Heart left ventricle (tissue), 16 donors: ENCODE measurements around the gene PRR5L. TPM values are rescaled to one million over a fixed set of nuclear protein-coding genes. Genes with fewer than 3 reads are reported as not detected.

ENCODE experiments used
- ATAC-seq, 4 donors: fragments of 200-7000 bp; cut with Tn5 transposase; one replicate each; pipeline ENCODE4 v1.9.1; 2020 to 2022; ENCODE audit warnings: moderate library complexity in 4 of 4, mild to moderate bottlenecking in 3 of 4, moderate number of reproducible peaks in 1 of 4
- DNase-seq, 5 donors: peaks; one replicate each; pipeline ENCODE4 v3.0.0-alpha.2; 2020
- H3K27ac ChIP-seq, 12 donors: fragments of 200-600 bp; sonication (generic) in 4 of 12; one replicate each; pipeline versions ENCODE4 v1.5.0 to v1.8.0; 2016 to 2022; ENCODE audit warnings: mild to moderate bottlenecking in 2 of 12
- H3K27me3 ChIP-seq, 9 donors: fragments of 200-600 bp; sonication (generic) in 2 of 9; one replicate each; pipeline versions ENCODE4 v1.5.1 to v1.8.0; 2016 to 2022; ENCODE audit warnings: mild to moderate bottlenecking in 3 of 9
- H3K36me3 ChIP-seq, 9 donors: fragments of 200-600 bp; sonication (generic) in 2 of 9; one replicate each; pipeline versions ENCODE4 v1.5.0 to v1.8.0; 2018 to 2022; ENCODE audit warnings: mild to moderate bottlenecking in 2 of 9
- H3K4me1 ChIP-seq, 12 donors: fragments of 200-600 bp; sonication (generic) in 4 of 12; one replicate each; pipeline versions ENCODE4 v1.5.0 to v1.8.0; 2016 to 2022; ENCODE audit warnings: mild to moderate bottlenecking in 3 of 12
- H3K4me3 ChIP-seq, 12 donors: fragments of 200-600 bp; sonication (generic) in 4 of 12; one replicate each; pipeline versions ENCODE4 v1.5.0 to v1.8.0; 2017 to 2022; ENCODE audit warnings: mild to moderate bottlenecking in 9 of 12, moderate library complexity in 4 of 12
- H3K9me3 ChIP-seq, 12 donors: fragments of 200-600 bp; sonication (generic) in 4 of 12; one replicate each; pipeline versions ENCODE4 v1.5.0 to v1.8.0; 2016 to 2022; ENCODE audit warnings: mild to moderate bottlenecking in 1 of 12
- POLR2A ChIP-seq, 2 donors: fragments of 450-650 bp; IDR thresholded peaks; one replicate each; pipeline ENCODE4 v1.6.1; 2017; ENCODE audit warnings: antibody characterized with exemption in 2 of 2, mild to moderate bottlenecking in 2 of 2, moderate library complexity in 2 of 2
- WGBS, 4 donors: extraction: QIAGEN DNeasy Blood & Tissue Kit in 2 of 4; methylation state at CpG; one replicate each; pipeline versions ENCODE4 v1.1.5 to v1.1.7; 2013 to 2018; 5-methylcytosine and 5-hydroxymethylcytosine counted together
- intact Hi-C, 10 donors: fragments of 100-400 bp; cut with DNase I; formaldehyde crosslinking; loops; one replicate each; pipeline versions ENCODE4 v1.11.1 to v1.14.2; 2022
- polyA plus RNA-seq, 2 donors: library from polyadenylated mRNA; stranded (reverse); fragments of 200-250 nt; gene quantifications; one replicate each; pipeline ENCODE4 v1.2.3, GENCODE V29; 2013
- total RNA-seq, 9 donors: library from RNA; depleted of rRNA in 2 of 9; stranded (reverse); fragments of >200 nt in 2 of 9; fragmentation: NEBNext Ultra II Directional in 3 of 9; extraction: Animal tissue kit (Norgen Biotek cat#: 25700) in 3 of 9; gene quantifications; one replicate each; pipeline versions ENCODE4 v1.1.0 to v1.2.4, GENCODE V29; 2016 to 2023
- TF ChIP-seq, protein P1 (sequence below), 12 donors: fragments of 200-600 bp; sonication (generic) in 4 of 12; IDR thresholded peaks; one replicate each; pipeline versions ENCODE4 v1.5.0 to v1.8.0; 2018 to 2022; ENCODE audit warnings: antibody characterized with exemption in 12 of 12, mild to moderate bottlenecking in 5 of 12
- donor health status: ischemic (EF 13 %, LVEDD 7.1; RV severe dilation, severe dysfunction).
- donor health status: healthy with polysubstance abuse.
- donor health status: DM: no; HTN: yes; CAD: no.
- donor health status: DM: no; HTN: no; CAD: no.
- donor health status: ischemic (EF 25% LVEDD 6.9; RV normal size, moderate dysfunction).
- donor health status: ischemic (EF 25% LVEDD 5.7; RV mildly dilated, moderate dysfunction).
- donor health status: healthy.
- donor health status: DM: yes; HTN: yes; CAD: no.
- donor health status: ischemic (EF 35%, LVEDD 5.7; RV mildly dilated, moderate dysfunction).
- donor health status: nonischemic (EF 11% LVEDD 7.7; RV severe dilation, severe dysfunction).
- donor health status: DM: yes; HTN: yes; CAD: no.
- donor health status: PGD.
- donor health status: ischemic (EF 29% LVEDD 5.4; RV normal size, mild dysfunction).
- donor health status: nonischemic (EF 23%, LVEDD 6.1; RV moderate dilation, normal function).

Gene PRR5L
- total and polyA plus RNA-seq, 11 donors, result 0.61 to 17.8 (median 3.1) TPM

DNA sequence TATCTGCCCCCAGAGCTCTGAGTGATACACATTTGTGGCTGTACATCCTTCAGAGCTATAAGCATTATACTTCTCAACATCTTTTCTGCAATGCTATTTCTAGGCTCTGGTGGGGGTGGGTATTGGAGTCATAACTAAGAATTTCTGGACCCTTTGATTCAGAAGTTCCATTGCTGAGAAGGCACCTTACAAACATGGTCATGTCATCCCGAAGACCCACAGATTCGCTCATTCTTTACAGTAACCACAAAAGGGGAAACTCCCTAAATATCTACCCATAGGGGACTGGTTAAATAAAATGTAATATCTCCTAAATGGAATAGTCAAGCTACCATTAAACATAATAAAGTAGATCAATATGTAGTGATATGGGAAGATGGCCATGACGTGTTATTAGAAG, 98.8 kb downstream of the PRR5L start:
- H3K4me1 ChIP-seq, result peaks cover 0 to 39% (median 0%) of the 10 kb centered on the region in 12 donors
- H3K9me3 ChIP-seq, result no peaks in the 10 kb centered on the region
- no peak overlapping the region for H3K27ac ChIP-seq
- ATAC-seq (no peak), DNase-seq (no peak)
- 93 to 97% (median 95%) methylated on average over 3 of the region's 3 CpGs for WGBS, 4 donors
- peaks cover 0 to 61% (median 11%) of the 10 kb centered on the region in 9 donors for H3K36me3 ChIP-seq
- H3K4me3 ChIP-seq, result no peak overlapping the region
- TF ChIP-seq, protein P1, sequence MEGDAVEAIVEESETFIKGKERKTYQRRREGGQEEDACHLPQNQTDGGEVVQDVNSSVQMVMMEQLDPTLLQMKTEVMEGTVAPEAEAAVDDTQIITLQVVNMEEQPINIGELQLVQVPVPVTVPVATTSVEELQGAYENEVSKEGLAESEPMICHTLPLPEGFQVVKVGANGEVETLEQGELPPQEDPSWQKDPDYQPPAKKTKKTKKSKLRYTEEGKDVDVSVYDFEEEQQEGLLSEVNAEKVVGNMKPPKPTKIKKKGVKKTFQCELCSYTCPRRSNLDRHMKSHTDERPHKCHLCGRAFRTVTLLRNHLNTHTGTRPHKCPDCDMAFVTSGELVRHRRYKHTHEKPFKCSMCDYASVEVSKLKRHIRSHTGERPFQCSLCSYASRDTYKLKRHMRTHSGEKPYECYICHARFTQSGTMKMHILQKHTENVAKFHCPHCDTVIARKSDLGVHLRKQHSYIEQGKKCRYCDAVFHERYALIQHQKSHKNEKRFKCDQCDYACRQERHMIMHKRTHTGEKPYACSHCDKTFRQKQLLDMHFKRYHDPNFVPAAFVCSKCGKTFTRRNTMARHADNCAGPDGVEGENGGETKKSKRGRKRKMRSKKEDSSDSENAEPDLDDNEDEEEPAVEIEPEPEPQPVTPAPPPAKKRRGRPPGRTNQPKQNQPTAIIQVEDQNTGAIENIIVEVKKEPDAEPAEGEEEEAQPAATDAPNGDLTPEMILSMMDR (IDR thresholded peaks at IDR 0.05), result no peak
- TF ChIP-seq POLR2A (IDR thresholded peaks at IDR 0.05), result no peak
- intact Hi-C loops, result no loop called here
- H3K27me3 ChIP-seq, result no peaks in the 10 kb centered on the region

DNA sequence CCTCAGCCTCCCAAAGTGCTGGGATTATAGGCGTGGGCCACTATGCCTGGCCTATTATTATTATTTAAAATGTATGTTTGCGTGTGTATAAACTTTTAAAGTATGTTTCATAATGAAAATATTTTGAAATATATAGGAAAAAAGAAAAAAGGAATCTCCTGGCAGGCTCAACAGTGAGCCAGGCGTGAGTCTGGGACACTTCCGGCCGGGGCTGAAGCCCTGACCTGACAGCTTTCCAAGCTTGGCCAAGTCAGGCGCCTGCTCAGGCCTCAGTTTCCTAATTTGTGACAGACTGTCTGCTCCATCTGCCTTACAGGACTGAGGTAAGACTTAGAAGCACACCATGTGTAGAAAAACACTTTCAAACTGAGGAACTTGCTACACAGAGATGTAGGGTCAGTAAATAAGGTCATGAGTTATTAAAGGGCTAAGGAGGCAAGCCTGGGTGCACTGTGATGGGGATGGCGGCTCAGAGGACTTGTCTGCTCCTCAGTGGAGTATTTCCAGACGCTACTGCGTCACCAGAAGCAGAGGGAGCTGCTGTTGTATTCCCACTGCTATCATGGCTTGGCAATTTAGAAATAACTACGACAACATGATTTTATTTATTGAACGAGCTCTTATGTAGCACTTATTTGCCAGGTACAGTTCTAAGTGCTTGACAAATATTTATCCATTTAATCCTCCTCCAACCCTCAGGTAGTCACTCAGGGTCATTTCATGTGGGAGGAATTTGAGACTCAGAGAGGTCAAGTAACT, 100.1 kb downstream of the PRR5L start:
- Histone ChIP-seq H3K27ac (no peak overlapping the region), H3K4me3 (no peak overlapping the region), H3K4me1 (peaks cover 0 to 39% (median 0%) of the 10 kb centered on the region in 12 donors), H3K36me3 (peaks cover 0 to 73% (median 11%) of the 10 kb centered on the region in 9 donors), H3K9me3 (no peaks in the 10 kb centered on the region), H3K27me3 (no peaks in the 10 kb centered on the region)
- no peak for DNase-seq
- no peak for ATAC-seq
- TF ChIP-seq, protein P1 (IDR thresholded peaks at IDR 0.05), result no peak
- no peak for TF ChIP-seq POLR2A (IDR thresholded peaks at IDR 0.05)
- intact Hi-C loops, result no loop called here
- 86 to 90% (median 88%) methylated on average over 11 of the region's 11 CpGs for WGBS, 4 donors

DNA sequence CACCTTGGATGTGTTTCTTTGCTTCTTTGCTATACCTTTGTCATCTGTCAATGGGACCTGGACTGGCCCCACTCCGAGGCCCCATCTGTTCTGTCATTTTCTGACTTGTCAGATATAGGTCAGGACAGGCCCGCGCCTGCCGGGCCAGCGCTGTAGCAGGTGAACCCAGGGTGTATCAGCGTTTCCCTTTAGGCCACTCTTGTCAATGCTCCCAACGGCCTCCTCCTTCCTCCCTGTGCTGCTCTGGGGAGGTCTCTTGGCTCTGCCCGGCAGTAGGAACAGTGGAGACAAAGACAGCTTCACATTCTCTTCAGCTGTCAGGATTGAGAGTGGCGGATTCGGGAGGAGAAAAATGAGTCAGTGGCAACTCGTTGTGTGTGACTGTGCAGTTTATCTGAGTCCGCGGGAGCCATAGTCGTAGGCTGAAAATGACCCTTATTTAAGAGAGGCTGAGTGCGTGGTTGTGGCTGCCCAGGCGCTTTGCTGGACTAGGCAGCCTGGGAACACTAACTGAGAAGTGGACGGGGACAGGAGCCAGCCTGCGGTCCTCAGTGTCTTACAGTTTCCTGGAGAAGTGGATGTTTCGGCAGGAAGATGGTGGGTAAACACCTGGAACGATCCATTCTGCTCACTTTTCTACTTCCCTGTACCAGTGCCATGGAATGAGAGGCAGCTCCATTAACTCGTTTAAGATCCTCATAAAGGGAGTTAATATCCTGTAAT, 102.3 kb downstream of the PRR5L start:
- ATAC-seq, result no peak
- no peak overlapping the region for H3K4me3 ChIP-seq
- intact Hi-C loops, result no loop called here

More for the DNA sequence above, 102.3 kb downstream of the PRR5L start:
- 87 to 93% (median 90%) methylated on average over 21 of the region's 21 CpGs for WGBS, 4 donors
- Histone ChIP-seq H3K9me3 (no peaks in the 10 kb centered on the region), H3K4me1 (peaks cover 0 to 33% (median 7%) of the 10 kb centered on the region in 12 donors), H3K27ac (no peak overlapping the region), H3K27me3 (no peaks in the 10 kb centered on the region), H3K36me3 (peaks cover 0 to 95% (median 12%) of the 10 kb centered on the region in 9 donors)
- TF ChIP-seq, protein P1 (IDR thresholded peaks at IDR 0.05), result no peak
- no peak for TF ChIP-seq POLR2A (IDR thresholded peaks at IDR 0.05)
- DNase-seq, result no peak
